Measurements from ENCODE around the gene RNASEL. TPM values are rescaled to one million over a fixed set of nuclear protein-coding genes. Genes with fewer than 3 reads are reported as not detected.

RNASEL gene
- total and polyA plus RNA-seq, 2 of the 13 experiments (the other 11 are each of a cell fraction or from before 2014, with no cell fraction given) = 0.05 to 0.20 TPM

DNA sequence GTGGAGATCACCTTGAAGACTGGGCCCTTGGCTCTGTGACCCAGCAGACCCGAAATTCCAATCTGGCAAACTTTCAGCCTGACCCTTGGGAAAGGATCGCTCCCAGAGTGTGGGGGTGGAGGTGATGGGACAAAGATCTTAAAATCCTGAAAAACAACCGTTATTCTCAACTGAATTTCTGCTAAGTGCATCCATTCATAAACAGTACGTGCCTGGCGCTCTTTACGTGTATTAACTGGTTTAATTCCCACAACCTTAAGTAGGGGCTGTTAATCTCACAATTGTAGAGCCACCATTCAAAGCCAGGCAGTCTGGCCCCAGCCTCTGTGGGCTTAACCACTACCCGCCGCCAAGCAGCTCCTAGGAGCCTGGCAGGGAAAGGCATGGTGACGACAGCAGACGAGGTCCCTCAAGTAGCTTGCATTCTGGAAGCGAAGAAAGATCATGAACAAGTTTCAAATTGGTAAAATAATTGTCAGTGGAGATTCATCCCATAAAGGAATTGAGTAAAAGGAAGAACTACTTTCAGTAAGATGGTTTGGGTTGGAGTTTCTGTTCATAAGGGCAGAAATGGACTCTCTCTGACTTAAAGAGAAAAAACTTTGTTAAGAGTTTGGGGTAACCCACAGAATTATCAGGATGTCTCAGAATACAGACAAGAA, 26.5 kb upstream of the RNASEL start:
- ChIA-PET CTCF (ENCODE audit: low intra/inter-chr PET ratio, low total read pairs) (no interaction called here), POLR2A (no interaction called here)
- peaks cover 5 to 53% of the 10 kb centered on the region in 2 experiments for H3K27me3 ChIP-seq (ENCODE audit: control insufficient read depth in 1 of 2, insufficient read depth in 2 of 2, low read length in 2 of 2)
- H4K20me1 ChIP-seq (ENCODE audit: insufficient read depth, low read length) = no peaks in the 10 kb centered on the region
- no peak for DNase-seq (ENCODE audit: low spot score)
- ATAC-seq = peak; percentile 36; the same call in 2 of the 3 replicates
- no peaks in the 10 kb centered on the region for H3K36me3 ChIP-seq (replicated peaks in 1 of 2; ENCODE audit: control insufficient read depth in 1 of 2, insufficient read depth in 2 of 2, low read length in 2 of 2)
- no peak for FAIRE-seq
- H3K4me2 ChIP-seq (ENCODE audit: low read depth, low read length) = peak overlapping the region; percentile 62; the same call in 1 of the 2 replicates
- no TSS peak for BruUV-seq (replicated peaks)
- no peak overlapping the region for H3K9ac ChIP-seq (ENCODE audit: insufficient read depth, low read depth, low read length)
- TF ChIP-seq ZNF136 (CRISPR knock-in tag; IDR thresholded peaks at IDR 0.05; ENCODE audit: low read depth) (no peak), NCOA2 (CRISPR knock-in tag; IDR thresholded peaks at IDR 0.05) (no peak), ZNF761 (CRISPR knock-in tag; conservative IDR thresholded peaks at IDR 0.05) (no peak), RBM22 (optimal IDR thresholded peaks at IDR 0.05; ENCODE audit: low read length) (no peak), ZNF34 (CRISPR knock-in tag; IDR thresholded peaks at IDR 0.05; ENCODE audit: borderline replicate concordance) (no peak), ZNF749 (CRISPR knock-in tag; IDR thresholded peaks at IDR 0.05; ENCODE audit: borderline replicate concordance) (no peak), ZNF788 (CRISPR knock-in tag; IDR thresholded peaks at IDR 0.05; ENCODE audit: borderline replicate concordance) (no peak), EED (CRISPR knock-in tag; IDR thresholded peaks at IDR 0.05) (no peak), BRD4 (CRISPR knock-in tag; IDR thresholded peaks at IDR 0.05) (no peak), AKAP8 (CRISPR knock-in tag; IDR thresholded peaks at IDR 0.05) (no peak)
- TF ChIP-seq, protein P1, sequence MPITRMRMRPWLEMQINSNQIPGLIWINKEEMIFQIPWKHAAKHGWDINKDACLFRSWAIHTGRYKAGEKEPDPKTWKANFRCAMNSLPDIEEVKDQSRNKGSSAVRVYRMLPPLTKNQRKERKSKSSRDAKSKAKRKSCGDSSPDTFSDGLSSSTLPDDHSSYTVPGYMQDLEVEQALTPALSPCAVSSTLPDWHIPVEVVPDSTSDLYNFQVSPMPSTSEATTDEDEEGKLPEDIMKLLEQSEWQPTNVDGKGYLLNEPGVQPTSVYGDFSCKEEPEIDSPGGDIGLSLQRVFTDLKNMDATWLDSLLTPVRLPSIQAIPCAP (CRISPR knock-in tag; IDR thresholded peaks at IDR 0.05; ENCODE audit: low read depth) = no peak
- 59% methylated on average over 11 of the region's 11 CpGs for WGBS (ENCODE audit: low lambda C conversion rate)
- no peaks in the 10 kb centered on the region for H3K79me2 ChIP-seq (ENCODE audit: insufficient read depth, low read length)
- H3K9me3 ChIP-seq (ENCODE audit: low read length) = no peaks in the 10 kb centered on the region
- H3K27ac ChIP-seq (ENCODE audit: extremely low read length, insufficient read depth, low read length) = no peak overlapping the region
- in situ Hi-C loops (cut with HindIII; ENCODE audit: extremely low pct_ligation_motif_present, low pct_unique_long_range_greater_than_20kb) (no loop called here), intact Hi-C loops (cut with micrococcal nuclease; ENCODE audit: unreplicated experiment) (no loop called here)
- no peak overlapping the region for H2AFZ ChIP-seq (ENCODE audit: low read length)
- H3K4me1 ChIP-seq (ENCODE audit: insufficient read depth, low read length) = 0 out of 2 replicates have a peak, but pooled peaks cover 7% of the 10 kb centered on the region
- H3K4me3 ChIP-seq (replicated peaks in 1 of 3; ENCODE audit: insufficient read depth in 1 of 3, low read depth in 2 of 3, low read length in 3 of 3) = peak overlapping the region in 1 of 3 experiments; percentile 66; a peak in 1 of 6 replicates
